A673 (cell line): ENCODE measurements around the gene CASP2.
A peak's percentile ranks its signal among the peaks of the same experiment; 100 is the strongest.

ENCODE experiments used
- CTCF ChIP-seq: fragments of 300-800, 200-600 bp; sonication (generic); conservative IDR thresholded peaks from 2 replicates; pipeline ENCODE4 v1.5.1; 2017; ENCODE audit warnings: low read depth, mild to moderate bottlenecking, antibody characterized with exemption, low read length, moderate library complexity, mixed read lengths
- EZH2 ChIP-seq: fragments of 200-600 bp; sonication (generic); IDR thresholded peaks from 2 replicates; pipeline ENCODE4 v1.6.1; 2017; ENCODE audit warnings: borderline replicate concordance, low read depth, mild to moderate bottlenecking, mixed read lengths, antibody characterized with exemption, low read length; ENCODE audit not compliant: poor library complexity, severe bottlenecking

- TF ChIP-seq CTCF (0 out of 2 replicates have a peak, but pooled peaks have one; percentile 25), EZH2 (no peak)
Measured at GRCh38 chr7:143329471-143330170, 41.5 kb downstream of the CASP2 start.
